Activated effector memory CD4-positive, alpha-beta T cell treated with Interleukin-2 at 50 U/mL for 16 hours (primary cell): ENCODE data around the gene AK1.

Source experiments
- DNase-seq: peaks from one replicate; pipeline ENCODE4 v3.0.0-alpha.2; 2020

Gene AK1, protein sequence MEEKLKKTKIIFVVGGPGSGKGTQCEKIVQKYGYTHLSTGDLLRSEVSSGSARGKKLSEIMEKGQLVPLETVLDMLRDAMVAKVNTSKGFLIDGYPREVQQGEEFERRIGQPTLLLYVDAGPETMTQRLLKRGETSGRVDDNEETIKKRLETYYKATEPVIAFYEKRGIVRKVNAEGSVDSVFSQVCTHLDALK

GRCh38 chr9:127877566-127877998 lies at the start of gene AK1:
Gene AK1 (minus strand): TSS chr9:127877675. CDS start chr9:127874617, 3,058 bp downstream.
- no peak for DNase-seq

DNA sequence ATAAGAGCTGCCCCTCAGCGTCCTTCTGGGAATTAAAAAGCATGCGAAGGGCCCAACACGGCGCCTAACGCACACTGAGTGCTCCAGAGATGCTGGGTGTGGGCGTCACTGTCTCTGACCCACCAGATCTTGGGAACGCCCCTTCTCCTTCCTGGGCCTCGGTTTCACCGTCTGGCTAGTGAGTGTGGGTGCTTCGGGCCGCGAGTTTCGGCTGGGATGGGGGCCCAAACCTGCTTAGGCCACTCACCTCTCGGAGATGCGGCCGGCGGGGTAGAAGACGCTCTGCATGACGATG lies 49.4 kb upstream of the AK1 start:
- no peak for DNase-seq

DNA sequence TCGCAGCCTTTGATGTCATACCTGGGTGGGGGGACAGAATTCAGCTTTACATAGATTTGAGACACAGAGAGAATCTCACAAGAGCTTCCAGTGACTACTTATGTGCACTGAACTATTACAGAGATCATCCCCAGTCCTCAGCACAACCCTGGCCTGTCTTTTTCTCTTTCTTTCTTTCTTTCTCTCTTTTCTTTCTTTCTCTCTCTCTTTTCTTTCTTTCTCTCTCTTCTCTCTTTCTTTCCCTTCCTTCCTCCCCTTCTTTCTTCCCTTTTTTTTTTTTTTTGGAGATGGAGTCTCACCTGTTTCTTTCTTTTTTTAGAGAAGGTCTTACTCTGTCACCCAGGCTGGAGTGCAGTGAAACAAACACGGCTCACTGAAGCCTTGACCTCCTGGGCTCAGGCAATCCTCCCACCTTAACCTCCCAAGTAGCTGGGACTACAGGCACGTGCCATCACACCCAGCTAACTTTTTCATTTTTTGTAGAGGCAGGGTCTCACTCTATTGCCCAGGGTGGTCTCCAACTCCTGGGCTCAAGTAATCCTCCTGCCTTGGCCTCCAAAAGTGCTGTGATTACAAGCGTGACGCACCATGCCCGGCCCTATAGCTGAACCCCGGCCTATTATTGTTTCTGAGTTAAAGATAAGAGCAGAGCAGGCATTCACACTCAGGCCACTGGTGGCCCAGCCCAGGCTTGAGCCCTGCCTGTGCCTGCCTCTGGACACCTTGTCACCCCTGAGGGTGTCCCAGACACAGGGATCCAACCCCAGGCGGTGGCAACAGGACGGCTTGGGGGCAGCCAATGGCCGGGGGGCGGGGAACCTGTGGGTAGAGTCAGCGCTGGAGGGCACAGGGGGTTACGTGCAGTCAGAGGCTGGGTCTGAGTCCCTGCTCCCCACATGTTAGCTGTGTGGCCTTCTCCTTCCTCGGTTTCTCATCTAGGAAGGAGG lies 48.8 kb upstream of the AK1 start:
- DNase-seq, result no peak

DNA sequence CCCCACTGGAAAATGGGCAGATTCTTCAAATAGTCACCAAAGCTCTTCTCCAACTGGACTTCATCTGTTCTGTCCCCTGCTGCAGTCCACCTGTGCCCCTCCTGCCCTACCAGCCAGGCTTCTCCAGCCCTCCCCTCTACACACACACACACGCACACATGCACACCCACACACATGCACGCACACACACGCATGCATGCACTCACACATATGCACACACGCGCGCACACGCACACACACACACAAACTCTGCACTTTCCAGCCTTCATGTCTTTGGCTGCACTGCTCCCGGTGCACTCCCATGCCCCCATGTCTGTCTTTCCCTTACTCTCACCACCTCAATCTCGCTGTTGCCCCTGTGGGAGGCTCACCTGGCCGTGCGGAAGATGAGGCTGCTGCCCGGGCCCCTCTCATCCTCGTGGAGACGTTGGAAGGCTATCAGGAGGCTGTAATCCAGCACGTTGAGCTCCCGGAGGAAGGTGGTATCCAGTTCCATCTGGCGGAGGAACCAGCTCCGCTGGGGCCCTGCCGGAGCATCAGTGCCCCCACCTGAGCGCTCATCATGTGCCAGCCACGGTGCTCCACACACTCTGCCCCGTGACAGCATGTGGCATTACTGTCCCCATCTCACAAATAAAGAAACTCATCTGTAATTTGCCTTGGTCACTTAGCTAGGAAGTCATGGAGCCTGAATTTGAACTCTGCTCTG lies 47.4 kb upstream of the AK1 start:
- no peak for DNase-seq

- DNase-seq, result no peak
These were observed 46.3 kb upstream of the AK1 start for GRCh38 chr9:127923771-127924170.

GRCh38 chr9:127923046-127923445 lies 45.6 kb upstream of the AK1 start:
- no peak for DNase-seq

- peak; percentile 68 for DNase-seq
These were observed 44.2 kb upstream of the AK1 start for GRCh38 chr9:127921557-127922120.

DNA sequence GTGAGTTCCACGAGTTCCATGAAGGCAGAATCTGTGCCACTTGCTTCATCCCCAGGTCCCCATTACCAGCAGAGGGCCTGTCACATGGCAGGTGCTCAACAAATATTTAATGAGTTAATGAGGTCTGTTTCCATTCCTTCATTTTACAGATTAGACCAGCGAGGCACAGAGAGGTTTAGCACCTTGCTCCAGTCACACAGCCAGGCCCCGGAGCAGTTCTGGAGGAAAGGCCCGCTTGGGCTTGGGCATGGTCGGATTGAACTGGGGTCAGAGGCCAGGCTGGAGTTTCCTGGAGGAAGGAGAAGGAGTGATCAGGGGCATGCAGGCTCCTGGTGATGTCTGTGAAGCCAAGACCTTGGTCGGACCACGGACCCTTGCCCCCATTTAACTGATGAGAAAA lies 43.3 kb upstream of the AK1 start:
- no peak for DNase-seq

DNA sequence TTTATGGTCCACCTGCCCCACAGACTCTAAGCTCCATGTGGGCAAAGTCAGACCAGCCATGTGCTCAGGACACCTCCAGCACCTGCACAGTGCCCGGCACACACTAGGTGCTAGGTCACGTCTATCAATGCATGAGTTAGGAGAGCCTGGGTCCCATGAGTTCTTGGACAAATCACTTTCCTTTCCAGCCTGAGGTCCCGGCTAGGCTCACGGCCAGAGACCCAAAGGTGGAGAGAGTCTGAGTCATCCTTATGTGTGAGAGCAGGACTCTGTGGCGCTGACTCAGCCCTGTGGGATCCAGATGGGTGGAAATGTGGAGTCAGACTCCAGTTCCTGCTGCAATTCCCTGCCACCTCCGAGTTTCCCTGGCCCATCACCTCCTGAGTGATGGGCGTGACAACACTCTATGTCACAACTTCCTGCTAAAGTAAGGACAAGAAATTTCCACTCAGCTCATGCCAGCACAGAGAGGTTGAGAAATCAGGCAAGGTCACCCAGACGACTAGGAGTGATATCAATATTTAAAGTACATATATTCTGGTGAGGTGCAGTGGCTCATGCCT lies 41.9 kb upstream of the AK1 start:
- no peak for DNase-seq

DNA sequence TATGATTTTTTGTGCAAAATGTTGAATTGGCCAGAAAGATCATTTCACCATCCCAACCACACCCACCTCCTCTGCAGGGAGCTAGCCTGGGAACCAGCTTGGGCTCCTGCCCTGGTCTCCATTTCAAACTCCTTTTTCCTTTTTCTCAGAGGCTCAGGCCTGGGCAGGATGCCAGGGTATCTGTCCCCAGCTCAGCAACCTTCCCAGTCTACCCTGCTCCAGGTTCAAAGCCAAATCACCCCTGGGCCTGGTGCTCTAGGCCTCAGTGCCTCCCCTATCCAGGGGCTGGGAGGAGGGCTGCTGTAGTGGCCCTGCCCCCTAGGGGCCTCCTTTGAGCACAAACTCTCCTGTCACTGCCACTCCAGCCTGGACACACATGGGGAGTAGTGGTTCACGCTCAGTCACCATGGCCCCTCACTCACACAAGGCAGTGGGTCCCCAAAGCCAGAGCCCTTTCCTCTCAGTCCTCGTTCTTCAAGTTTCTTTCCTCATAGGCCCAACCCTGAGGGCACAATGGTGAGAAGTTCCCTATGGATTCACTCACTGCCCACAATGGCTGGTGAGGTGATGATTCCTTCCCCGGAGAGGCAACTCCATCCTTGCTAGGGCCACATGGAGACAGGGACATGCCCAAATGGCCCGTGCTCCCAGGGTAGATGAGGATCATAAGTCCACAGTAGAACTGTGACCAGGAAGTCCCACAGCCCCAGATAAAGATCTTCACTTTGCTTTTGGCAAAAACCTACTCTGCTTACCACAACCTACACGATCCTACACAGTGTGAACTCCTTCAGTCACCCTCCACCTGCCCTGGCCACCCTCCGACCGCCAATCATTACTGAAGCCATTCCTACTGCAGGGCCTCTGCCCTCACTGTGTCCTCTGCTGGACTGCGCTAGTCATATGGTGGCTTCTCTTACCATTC lies 41.0 kb upstream of the AK1 start:
- DNase-seq, result no peak

GRCh38 chr9:127917603-127918002 lies 40.1 kb upstream of the AK1 start:
- no peak for DNase-seq

DNA sequence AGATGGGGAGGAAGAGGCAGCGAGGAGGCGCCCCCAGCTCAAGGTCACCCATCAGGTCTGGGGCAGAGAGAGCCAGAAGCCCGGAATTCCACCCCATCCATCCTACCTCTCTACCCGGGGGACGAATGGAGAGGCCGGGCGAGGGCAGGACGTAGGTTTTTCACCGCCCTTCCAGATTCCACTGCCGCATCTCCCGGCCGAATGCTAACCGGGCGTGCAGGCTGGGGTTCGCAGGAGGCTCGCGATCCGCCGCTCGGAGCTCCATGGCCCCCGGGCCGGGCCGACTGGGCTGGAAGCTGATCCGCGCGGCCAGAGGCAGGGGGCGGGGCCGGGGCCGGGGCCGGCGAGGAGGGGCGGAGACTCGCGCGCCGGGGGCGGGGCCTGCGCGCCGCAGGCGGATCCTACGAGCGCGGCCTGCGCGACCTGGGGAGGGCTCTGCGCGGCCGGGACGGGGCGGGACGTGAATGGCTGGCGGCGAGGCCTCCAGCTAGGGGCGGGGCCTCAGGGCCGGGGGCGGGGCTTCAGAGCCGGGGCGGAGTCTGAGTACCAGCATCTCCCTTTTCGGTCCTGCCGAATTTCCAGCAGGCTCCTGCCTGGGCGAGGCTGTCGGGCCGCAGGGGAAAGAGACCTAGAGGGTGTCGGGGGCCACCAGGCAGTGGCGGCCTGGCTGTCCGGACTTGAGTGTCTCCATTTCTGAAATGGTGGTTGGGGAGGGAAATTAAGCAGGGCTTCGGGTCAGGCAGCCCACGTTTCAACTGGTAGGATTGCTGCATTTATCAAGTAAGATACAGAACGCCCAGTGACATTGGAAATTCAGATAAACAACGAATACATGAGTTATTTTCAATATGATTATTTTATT lies 39.5 kb upstream of the AK1 start, which contains the start of gene ST6GALNAC4:
ST6GALNAC4 (minus strand) TSS at position 322 of the 862 bp plus-strand sequence. CDS start 622 bp downstream, outside the sequence.
- peak; percentile 94 for DNase-seq

DNA sequence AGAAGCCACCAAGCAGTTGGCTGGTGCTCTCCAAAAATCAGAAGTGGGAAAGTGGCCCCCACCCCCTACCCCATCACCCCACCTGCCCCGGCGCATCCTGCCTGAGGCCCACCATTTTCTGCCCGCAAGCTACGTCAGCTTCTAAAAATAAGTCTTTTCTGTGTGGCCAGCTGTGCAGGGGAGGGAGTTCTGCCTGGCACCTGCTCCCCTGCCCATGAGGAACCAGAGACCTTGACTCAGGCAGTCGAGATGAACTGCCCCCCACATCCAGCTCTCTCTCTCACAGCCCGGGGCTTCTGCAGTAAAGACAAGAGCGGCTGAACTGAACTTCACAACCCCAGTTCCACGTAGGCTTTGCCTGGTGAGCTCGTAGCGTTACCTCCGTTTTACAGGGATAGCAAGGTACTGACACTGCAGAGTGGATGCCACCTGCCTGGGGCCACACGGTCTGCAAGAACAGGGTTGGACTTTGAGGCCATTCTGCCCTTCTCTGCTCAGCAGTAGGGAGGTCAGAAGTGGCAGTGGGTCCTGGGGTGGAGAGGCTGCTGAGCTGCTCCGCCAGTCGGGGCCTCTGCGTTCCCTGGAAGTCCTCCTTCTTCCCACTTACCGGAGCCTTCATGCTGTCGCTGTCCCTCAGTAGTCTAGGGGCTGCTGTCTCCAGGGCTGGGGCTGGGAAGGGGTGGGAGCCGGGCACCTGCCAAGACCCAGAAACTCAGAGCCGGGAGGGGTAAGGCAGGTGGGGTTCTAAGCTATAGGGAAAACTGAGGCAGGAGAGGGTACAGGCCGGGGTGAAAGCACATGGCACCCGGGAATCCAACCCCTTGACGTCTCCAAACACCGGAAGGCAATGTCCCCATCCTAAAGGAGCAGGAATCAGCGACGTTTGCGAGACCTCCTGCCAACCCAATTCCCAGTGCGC lies 38.6 kb upstream of the AK1 start:
- DNase-seq, result no peak

GRCh38 chr9:127915325-127915752 lies 37.9 kb upstream of the AK1 start:
- DNase-seq, result no peak

DNA sequence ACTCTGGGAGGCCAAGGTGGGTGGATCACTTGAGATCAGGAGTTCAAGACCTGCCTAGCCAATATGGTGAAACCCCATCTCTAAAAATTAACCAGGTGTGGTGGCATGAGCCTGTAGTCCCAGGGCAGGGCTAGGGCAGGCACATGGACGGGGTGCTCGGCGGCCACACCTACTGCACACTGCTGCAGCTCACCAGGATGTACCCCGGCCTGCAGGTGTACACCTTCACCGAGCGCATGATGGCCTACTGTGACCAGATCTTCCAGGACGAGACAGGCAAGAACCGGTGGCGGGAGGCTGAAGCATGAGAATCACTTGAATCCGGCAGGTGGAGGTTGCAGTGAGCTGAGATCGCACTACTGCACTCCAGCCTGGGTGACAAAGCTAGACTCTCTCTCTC lies 36.2 kb upstream of the AK1 start:
- DNase-seq, result no peak

DNA sequence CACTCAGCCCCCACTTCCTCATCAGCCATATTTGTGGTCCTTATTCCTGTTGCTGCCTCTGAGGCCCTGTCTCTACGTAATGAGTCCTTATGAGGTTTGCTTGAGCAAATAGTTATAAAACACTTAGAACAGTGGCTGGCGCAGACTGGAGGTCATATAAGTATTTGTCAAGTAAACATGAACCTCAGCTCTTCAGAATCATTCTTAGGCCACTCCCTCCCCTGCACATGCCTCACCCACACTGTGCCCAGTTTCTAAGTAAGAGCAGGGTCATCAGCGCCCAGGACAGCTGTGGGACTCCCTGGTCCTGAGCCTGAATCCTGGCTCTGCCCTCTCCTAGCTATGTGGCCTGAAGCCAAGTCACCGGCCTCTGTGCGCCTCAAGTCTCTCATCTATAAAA lies 35.4 kb upstream of the AK1 start:
- no peak for DNase-seq

GRCh38 chr9:127912296-127912695 lies 34.8 kb upstream of the AK1 start:
- DNase-seq, result no peak

- no peak for DNase-seq
These were observed 33.2 kb upstream of the AK1 start for GRCh38 chr9:127910613-127911205.

DNA sequence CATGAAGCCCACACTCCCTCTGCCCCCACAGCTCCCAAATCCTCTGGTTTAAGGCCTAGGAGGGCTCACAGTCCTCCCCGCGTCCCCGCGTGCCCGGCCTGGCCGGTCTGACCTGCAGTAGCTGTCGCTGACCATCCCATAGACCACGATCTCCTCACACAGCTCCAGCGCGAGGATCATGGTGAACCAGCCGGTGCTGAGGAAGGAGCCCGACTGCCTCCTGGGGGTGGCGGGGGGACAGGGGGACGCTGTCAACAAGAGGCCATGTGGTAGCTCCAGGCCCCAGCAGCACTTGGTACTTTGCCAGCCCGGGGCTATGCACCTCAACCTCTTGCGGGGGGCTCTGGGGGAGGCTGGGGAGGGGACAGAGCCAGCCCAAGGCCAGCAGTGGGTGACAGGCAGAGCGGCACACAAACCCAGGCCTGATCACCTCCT lies 32.4 kb upstream of the AK1 start:
- DNase-seq, result no peak

GRCh38 chr9:127908660-127908926 lies 31.1 kb upstream of the AK1 start:
- no peak for DNase-seq
